Neural progenitor cell (in vitro differentiated cells): ENCODE results near the gene BBIP1. TPM values are rescaled to one million over a fixed set of nuclear protein-coding genes. Genes with fewer than 3 reads are reported as not detected.

Experiments
- DNase-seq: peaks from one replicate; pipeline ENCODE4 v3.0.0-alpha.2; 2016; ENCODE audit warnings: low spot score
- H2AFZ ChIP-seq: fragments of 200-600 bp; sonication (generic); replicated peaks from 2 replicates; pipeline ENCODE4 v1.6.1; 2016; ENCODE audit warnings: antibody characterized with exemption
- H3F3A ChIP-seq: fragments of 200-600 bp; sonication (generic); 2 replicates; pipeline ENCODE4 v1.6.1; 2016; ENCODE audit warnings: antibody characterized with exemption, low read depth
- H3K27ac ChIP-seq: fragments of 200-600 bp; sonication (generic); 2 replicates; pipeline ENCODE4 v1.5.1; 2016; ENCODE audit warnings: mild to moderate bottlenecking
- H3K27me3 ChIP-seq: fragments of 200-600 bp; sonication (generic); 2 replicates; pipeline ENCODE4 v1.6.1; 2016; ENCODE audit warnings: mild to moderate bottlenecking, moderate library complexity
- H3K36me3 ChIP-seq: fragments of 200-600 bp; sonication (generic); 2 replicates; pipeline ENCODE4 v1.5.1; 2016
- H3K4me1 ChIP-seq: fragments of 200-600 bp; sonication (generic); 2 replicates; pipeline ENCODE4 v1.6.1; 2016; ENCODE audit warnings: mixed run types
- H3K4me2 ChIP-seq: fragments of 200-600 bp; sonication (generic); 2 replicates; pipeline ENCODE4 v1.6.1; 2016
- H3K4me3 ChIP-seq: fragments of 200-600 bp; sonication (generic); 2 replicates; pipeline ENCODE4 v1.5.1; 2016
- H3K79me2 ChIP-seq: fragments of 200-600 bp; sonication (generic); 2 replicates; pipeline ENCODE4 v1.6.1; 2016; ENCODE audit warnings: low read depth
- H3K9ac ChIP-seq: fragments of 200-600 bp; sonication (generic); 2 replicates; pipeline ENCODE4 v1.6.1; 2016
- H3K9me3 ChIP-seq: fragments of 200-600 bp; sonication (generic); 2 replicates; pipeline ENCODE4 v1.5.1; 2016; ENCODE audit warnings: low read depth
- H4K20me1 ChIP-seq: fragments of 200-600 bp; sonication (generic); 2 replicates; pipeline ENCODE4 v1.6.1; 2016; ENCODE audit warnings: low read depth
- H3K27ac Mint-ChIP-seq: 3 replicates; pipeline ENCODE4 v1.8.0; 2021; ENCODE audit warnings: mixed read lengths
- H3K27me3 Mint-ChIP-seq: 2 replicates; pipeline ENCODE4 v1.8.0; 2022; ENCODE audit warnings: low read depth, mild to moderate bottlenecking, inconsistent platforms, moderate library complexity, mixed read lengths; ENCODE audit not compliant: insufficient read depth
- H3K36me3 Mint-ChIP-seq: 3 replicates; pipeline ENCODE4 v1.8.0; 2021; ENCODE audit warnings: mixed read lengths
- H3K4me1 Mint-ChIP-seq: 3 replicates; pipeline ENCODE4 v1.8.0; 2021; ENCODE audit warnings: mixed read lengths
- H3K4me3 Mint-ChIP-seq: 3 replicates; pipeline ENCODE4 v1.8.0; 2021; ENCODE audit warnings: mild to moderate bottlenecking, moderate library complexity, mixed read lengths
- H3K9me3 Mint-ChIP-seq: 3 replicates; pipeline ENCODE4 v1.8.0; 2020; ENCODE audit warnings: mixed read lengths
- CTCF ChIP-seq: fragments of 200-600 bp; sonication (generic); IDR thresholded peaks from 2 replicates; pipeline ENCODE4 v1.5.1; 2017; ENCODE audit warnings: antibody characterized with exemption, mild to moderate bottlenecking
- EZH2 ChIP-seq: fragments of 200-600 bp; sonication (generic); IDR thresholded peaks from 2 replicates; pipeline ENCODE4 v1.6.1; 2017; ENCODE audit warnings: antibody characterized with exemption, mild to moderate bottlenecking, moderate library complexity
- EZH2phosphoT487 ChIP-seq: fragments of 200-600 bp; sonication (generic); IDR thresholded peaks from 2 replicates; pipeline ENCODE4 v1.6.1; 2017; ENCODE audit warnings: antibody characterized with exemption
- total RNA-seq: library from RNA; depleted of rRNA; stranded (reverse); fragments of >200 nt; gene quantifications from 2 replicates; pipeline ENCODE4 v1.2.3, GENCODE V29; 2015; ENCODE audit warnings: low replicate concordance

Gene BBIP1
- total RNA-seq, 1 donor from 2014 or later = 58.4 TPM

- H3K36me3 ChIP-seq = peaks cover 16% of the 10 kb centered on the region
- H3K9me3 ChIP-seq = no peaks in the 10 kb centered on the region
- H3K9me3 Mint-ChIP-seq = no peaks in the 10 kb centered on the region
- H3F3A ChIP-seq = peaks cover 27% of the 10 kb centered on the region
- peak overlapping the region; percentile 97 for H3K27ac ChIP-seq
- H2AFZ ChIP-seq = peak overlapping the region; percentile 54
- TF ChIP-seq CTCF (peak; percentile 27), EZH2 (no peak)
- peaks cover 46% of the 10 kb centered on the region for H3K79me2 ChIP-seq
- peak overlapping the region; percentile 61 for H3K4me3 ChIP-seq
- H3K4me1 Mint-ChIP-seq = peaks cover 34% of the 10 kb centered on the region
- no peaks in the 10 kb centered on the region for H3K36me3 Mint-ChIP-seq
- H4K20me1 ChIP-seq = peaks cover 42% of the 10 kb centered on the region
- peak overlapping the region; percentile 79 for H3K9ac ChIP-seq
- peaks cover 27% of the 10 kb centered on the region for H3K4me1 ChIP-seq
- peak; percentile 93 for DNase-seq
- peak overlapping the region; percentile 95 for H3K4me3 Mint-ChIP-seq
- peaks cover 4% of the 10 kb centered on the region for H3K27me3 Mint-ChIP-seq
- no peaks in the 10 kb centered on the region for H3K27me3 ChIP-seq
- H3K27ac Mint-ChIP-seq = peak overlapping the region; percentile 99
- H3K4me2 ChIP-seq = peak overlapping the region; percentile 89
These were observed 46.6 kb downstream of the BBIP1 start for GRCh38 chr10:110872145-110872983.

GRCh38 chr10:110871298-110872084 is 47.5 kb downstream of the BBIP1 start, which contains the start of gene PDCD4:
PDCD4 (plus strand) TSS chr10:110871928; CDS start chr10:110876028, 4,100 bp downstream.
- Histone ChIP-seq H4K20me1 (peaks cover 34% of the 10 kb centered on the region), H3K27me3 (no peaks in the 10 kb centered on the region), H3K79me2 (peaks cover 39% of the 10 kb centered on the region), H3K27ac (peak within 1 kb of the TSS; percentile 97), H3F3A (peaks cover 27% of the 10 kb centered on the region), H3K36me3 (peaks cover 9% of the 10 kb centered on the region), H3K4me1 (peaks cover 35% of the 10 kb centered on the region), H3K4me2 (peak within 1 kb of the TSS; percentile 89), H3K4me3 (peak within 1 kb of the TSS; percentile 61), H3K9me3 (no peaks in the 10 kb centered on the region), H3K9ac (peak within 1 kb of the TSS; percentile 79), H2AFZ (peak within 1 kb of the TSS; percentile 54)
- peaks cover 4% of the 10 kb centered on the region for H3K27me3 Mint-ChIP-seq
- peak; percentile 99 for DNase-seq
- peak within 1 kb of the TSS; percentile 99 for H3K27ac Mint-ChIP-seq
- H3K4me3 Mint-ChIP-seq = peak within 1 kb of the TSS; percentile 95
- H3K36me3 Mint-ChIP-seq = no peaks in the 10 kb centered on the region
- peaks cover 36% of the 10 kb centered on the region for H3K4me1 Mint-ChIP-seq
- TF ChIP-seq EZH2phosphoT487 (no peak), EZH2 (no peak), CTCF (no peak)
- H3K9me3 Mint-ChIP-seq = no peaks in the 10 kb centered on the region

GRCh38 chr10:110870823-110871297 is 48.1 kb downstream of the BBIP1 start:
- H3K4me3 ChIP-seq = peak overlapping the region; percentile 5

More at GRCh38 chr10:110870823-110871297, 48.1 kb downstream of the BBIP1 start:
- H3K9me3 Mint-ChIP-seq = no peaks in the 10 kb centered on the region
- Histone ChIP-seq H3K4me1 (peaks cover 42% of the 10 kb centered on the region), H3K79me2 (peaks cover 33% of the 10 kb centered on the region), H3K27ac (peak overlapping the region; percentile 40), H3K9ac (no peak overlapping the region), H3K9me3 (no peaks in the 10 kb centered on the region), H3F3A (peaks cover 27% of the 10 kb centered on the region), H3K4me2 (peak overlapping the region; percentile 57), H3K27me3 (no peaks in the 10 kb centered on the region), H4K20me1 (peaks cover 28% of the 10 kb centered on the region), H2AFZ (peak overlapping the region; percentile 28), H3K36me3 (peaks cover 2% of the 10 kb centered on the region)
- DNase-seq = peak; percentile 17
- H3K4me3 Mint-ChIP-seq = peak overlapping the region; percentile 94
- peaks cover 41% of the 10 kb centered on the region for H3K4me1 Mint-ChIP-seq
- no peaks in the 10 kb centered on the region for H3K36me3 Mint-ChIP-seq
- H3K27me3 Mint-ChIP-seq = peaks cover 4% of the 10 kb centered on the region
- TF ChIP-seq CTCF = no peak
- TF ChIP-seq EZH2phosphoT487 = no peak
- no peak for TF ChIP-seq EZH2
- H3K27ac Mint-ChIP-seq = peak overlapping the region; percentile 68
